SU-DHL-6 (cell line): ENCODE results near the gene ATR.

ENCODE experiments used
- EZH2phosphoT487 ChIP-seq: fragments of 200-600 bp; sonication (generic), shearing (Covaris generic); conservative IDR thresholded peaks from 2 replicates; pipeline ENCODE4 v1.6.1; 2018; ENCODE audit warnings: mild to moderate bottlenecking, antibody characterized with exemption, low read length, moderate library complexity, mixed read lengths
- TF ChIP-seq, protein P1 (sequence below): fragments of 200-600 bp; sonication (generic); IDR thresholded peaks from one replicate; pipeline ENCODE4 v1.5.1; 2017; ENCODE audit warnings: antibody characterized with exemption, mild to moderate bottlenecking, low read length, moderate library complexity; ENCODE audit not compliant: insufficient read depth, poor library complexity, severe bottlenecking

GRCh38 chr3:142447301-142447851 is 131.2 kb downstream of the ATR start:
- TF ChIP-seq, protein P1, sequence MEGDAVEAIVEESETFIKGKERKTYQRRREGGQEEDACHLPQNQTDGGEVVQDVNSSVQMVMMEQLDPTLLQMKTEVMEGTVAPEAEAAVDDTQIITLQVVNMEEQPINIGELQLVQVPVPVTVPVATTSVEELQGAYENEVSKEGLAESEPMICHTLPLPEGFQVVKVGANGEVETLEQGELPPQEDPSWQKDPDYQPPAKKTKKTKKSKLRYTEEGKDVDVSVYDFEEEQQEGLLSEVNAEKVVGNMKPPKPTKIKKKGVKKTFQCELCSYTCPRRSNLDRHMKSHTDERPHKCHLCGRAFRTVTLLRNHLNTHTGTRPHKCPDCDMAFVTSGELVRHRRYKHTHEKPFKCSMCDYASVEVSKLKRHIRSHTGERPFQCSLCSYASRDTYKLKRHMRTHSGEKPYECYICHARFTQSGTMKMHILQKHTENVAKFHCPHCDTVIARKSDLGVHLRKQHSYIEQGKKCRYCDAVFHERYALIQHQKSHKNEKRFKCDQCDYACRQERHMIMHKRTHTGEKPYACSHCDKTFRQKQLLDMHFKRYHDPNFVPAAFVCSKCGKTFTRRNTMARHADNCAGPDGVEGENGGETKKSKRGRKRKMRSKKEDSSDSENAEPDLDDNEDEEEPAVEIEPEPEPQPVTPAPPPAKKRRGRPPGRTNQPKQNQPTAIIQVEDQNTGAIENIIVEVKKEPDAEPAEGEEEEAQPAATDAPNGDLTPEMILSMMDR, result no peak
- TF ChIP-seq EZH2phosphoT487, result no peak
